DND-41 (cell line): Measurements from ENCODE around the gene SLC27A3.

Experiments used
- EZH2 ChIP-seq: IDR thresholded peaks from 3 replicates; pipeline ENCODE4 v1.6.1; 2012; ENCODE audit warnings: borderline replicate concordance, low read depth, mild to moderate bottlenecking, moderate library complexity, low read length, inconsistent platforms; ENCODE audit not compliant: severe bottlenecking
- TF ChIP-seq, protein P1 (sequence below): IDR thresholded peaks from 2 replicates; pipeline ENCODE4 v1.5.1; 2012; ENCODE audit warnings: borderline replicate concordance, low read length, moderate library complexity, mild to moderate bottlenecking; ENCODE audit not compliant: poor library complexity, severe bottlenecking; ENCODE audit errors: extremely low read depth

DNA sequence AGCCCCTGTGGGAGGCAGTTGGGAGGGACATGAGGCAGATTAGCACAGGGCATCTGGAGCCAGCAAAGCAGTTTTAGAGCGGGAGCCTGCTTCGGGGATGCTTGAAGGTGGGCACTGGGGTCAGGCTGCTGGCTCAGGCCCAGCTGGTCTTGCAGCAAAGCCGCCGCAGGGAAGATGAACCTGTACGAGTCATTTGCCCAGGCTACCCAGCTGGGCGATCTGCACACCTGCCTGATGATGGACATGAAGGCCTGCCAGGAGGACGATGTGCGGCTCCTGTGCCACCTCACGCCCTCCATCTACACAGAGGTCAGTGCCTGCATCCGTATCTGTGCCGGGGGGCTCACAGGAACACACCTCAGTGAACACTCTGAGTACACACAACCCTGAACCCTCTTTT, 7.7 kb upstream of the SLC27A3 start:
- no peak for TF ChIP-seq EZH2
- TF ChIP-seq, protein P1, sequence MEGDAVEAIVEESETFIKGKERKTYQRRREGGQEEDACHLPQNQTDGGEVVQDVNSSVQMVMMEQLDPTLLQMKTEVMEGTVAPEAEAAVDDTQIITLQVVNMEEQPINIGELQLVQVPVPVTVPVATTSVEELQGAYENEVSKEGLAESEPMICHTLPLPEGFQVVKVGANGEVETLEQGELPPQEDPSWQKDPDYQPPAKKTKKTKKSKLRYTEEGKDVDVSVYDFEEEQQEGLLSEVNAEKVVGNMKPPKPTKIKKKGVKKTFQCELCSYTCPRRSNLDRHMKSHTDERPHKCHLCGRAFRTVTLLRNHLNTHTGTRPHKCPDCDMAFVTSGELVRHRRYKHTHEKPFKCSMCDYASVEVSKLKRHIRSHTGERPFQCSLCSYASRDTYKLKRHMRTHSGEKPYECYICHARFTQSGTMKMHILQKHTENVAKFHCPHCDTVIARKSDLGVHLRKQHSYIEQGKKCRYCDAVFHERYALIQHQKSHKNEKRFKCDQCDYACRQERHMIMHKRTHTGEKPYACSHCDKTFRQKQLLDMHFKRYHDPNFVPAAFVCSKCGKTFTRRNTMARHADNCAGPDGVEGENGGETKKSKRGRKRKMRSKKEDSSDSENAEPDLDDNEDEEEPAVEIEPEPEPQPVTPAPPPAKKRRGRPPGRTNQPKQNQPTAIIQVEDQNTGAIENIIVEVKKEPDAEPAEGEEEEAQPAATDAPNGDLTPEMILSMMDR, result no peak
